ENCODE measurements around the gene LINGO1.

DNA sequence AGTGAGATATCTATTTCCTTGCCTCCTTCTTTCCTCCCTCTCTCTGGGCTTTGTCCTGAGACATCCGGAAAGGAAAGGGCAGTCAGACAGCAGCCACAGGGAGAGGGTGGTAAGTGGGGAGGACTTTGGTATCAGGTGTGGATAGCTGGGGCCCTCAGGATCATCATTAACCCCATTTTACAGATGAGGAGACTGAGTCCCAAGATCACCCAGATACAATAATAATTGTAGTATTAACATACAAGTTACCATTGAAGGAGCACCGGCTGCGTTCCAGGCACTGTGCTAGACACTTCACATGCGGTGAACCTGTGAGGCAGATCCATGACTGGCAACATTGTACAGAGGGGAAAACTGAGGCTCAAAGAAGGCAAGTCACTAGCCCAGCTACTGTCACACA is 15.2 kb upstream of the LINGO1 start:
- TF ChIP-seq POLR2A (IDR thresholded peaks at IDR 0.05; ENCODE audit: low read depth) (no peak), POLR2AphosphoS5 (IDR thresholded peaks at IDR 0.05) (no peak), CTCF (IDR thresholded peaks at IDR 0.05) (no peak)

Data from esophagus muscularis mucosa (tissue), 3 donors.